Measurements from ENCODE around the gene SEC14L3. TPM values are rescaled to one million over a fixed set of nuclear protein-coding genes. Genes with fewer than 3 reads are reported as not detected.
"Not testable (repeated sequence)": the region's sequence is repeated elsewhere in the genome, so short reads cannot be mapped to it uniquely, and the experiment has no call there.

Gene SEC14L3
- total and polyA plus RNA-seq, 9 donors = not detected

DNA sequence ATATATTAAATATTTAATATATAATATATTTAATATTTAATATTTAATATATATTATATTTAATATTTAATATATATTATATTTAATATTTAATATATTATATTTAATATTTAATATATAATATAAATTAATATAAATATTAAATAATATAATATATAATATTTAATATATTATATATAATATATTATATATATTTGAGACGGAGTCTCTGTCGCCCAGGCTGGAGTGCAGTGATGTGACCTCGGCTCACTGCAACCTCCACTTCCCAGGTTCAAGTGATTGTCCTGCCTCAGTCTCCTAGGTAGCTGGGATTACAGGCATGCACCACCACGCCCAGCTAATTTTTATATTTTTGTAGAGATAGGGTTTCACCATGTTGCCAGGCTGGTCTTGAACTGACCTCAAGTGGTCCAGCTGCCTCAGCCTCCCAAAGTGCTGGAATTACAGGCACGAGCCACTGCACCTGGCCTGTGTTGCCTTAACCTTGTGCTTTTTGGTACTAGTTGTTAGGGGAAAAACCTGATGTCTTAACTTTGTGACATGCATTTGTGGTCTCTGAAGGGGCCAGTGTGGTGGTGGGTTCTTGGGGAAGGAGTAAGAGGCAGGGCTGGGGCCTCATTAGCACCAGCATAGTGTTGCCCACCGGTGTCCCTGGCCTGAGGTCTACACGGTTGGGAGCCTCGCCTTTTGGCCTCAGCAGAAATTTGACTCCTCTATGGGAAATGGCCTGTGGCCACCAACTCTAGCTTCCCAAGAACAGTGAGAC lies 16.6 kb downstream of the SEC14L3 start:
- H3K36me3 ChIP-seq = no peaks in the 10 kb centered on the region
- WGBS, 3 donors = 82 to 87% (median 84%) methylated on average over 8 of the region's 8 CpGs
- intact Hi-C loops (cut with DNase I) = loop anchor here in 1 of 4 donors (10.0 kb wide), 1 partner anchor 910 kb away; no protein-coding TSS in a partner anchor
- DNase-seq = no peak
- TF ChIP-seq POLR2A (IDR thresholded peaks at IDR 0.05) (no peak), EP300 (IDR thresholded peaks at IDR 0.05) (no peak)
- TF ChIP-seq, protein P1, sequence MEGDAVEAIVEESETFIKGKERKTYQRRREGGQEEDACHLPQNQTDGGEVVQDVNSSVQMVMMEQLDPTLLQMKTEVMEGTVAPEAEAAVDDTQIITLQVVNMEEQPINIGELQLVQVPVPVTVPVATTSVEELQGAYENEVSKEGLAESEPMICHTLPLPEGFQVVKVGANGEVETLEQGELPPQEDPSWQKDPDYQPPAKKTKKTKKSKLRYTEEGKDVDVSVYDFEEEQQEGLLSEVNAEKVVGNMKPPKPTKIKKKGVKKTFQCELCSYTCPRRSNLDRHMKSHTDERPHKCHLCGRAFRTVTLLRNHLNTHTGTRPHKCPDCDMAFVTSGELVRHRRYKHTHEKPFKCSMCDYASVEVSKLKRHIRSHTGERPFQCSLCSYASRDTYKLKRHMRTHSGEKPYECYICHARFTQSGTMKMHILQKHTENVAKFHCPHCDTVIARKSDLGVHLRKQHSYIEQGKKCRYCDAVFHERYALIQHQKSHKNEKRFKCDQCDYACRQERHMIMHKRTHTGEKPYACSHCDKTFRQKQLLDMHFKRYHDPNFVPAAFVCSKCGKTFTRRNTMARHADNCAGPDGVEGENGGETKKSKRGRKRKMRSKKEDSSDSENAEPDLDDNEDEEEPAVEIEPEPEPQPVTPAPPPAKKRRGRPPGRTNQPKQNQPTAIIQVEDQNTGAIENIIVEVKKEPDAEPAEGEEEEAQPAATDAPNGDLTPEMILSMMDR (IDR thresholded peaks at IDR 0.05) = no peak
- H3K4me1 ChIP-seq (ENCODE audit: insufficient read depth) = peaks cover 2% of the 10 kb centered on the region
- H3K4me3 ChIP-seq = no peak overlapping the region
- H3K27me3 ChIP-seq = no peaks in the 10 kb centered on the region
- no peaks in the 10 kb centered on the region for H3K9me3 ChIP-seq
- H3K27ac ChIP-seq = no peak overlapping the region

DNA sequence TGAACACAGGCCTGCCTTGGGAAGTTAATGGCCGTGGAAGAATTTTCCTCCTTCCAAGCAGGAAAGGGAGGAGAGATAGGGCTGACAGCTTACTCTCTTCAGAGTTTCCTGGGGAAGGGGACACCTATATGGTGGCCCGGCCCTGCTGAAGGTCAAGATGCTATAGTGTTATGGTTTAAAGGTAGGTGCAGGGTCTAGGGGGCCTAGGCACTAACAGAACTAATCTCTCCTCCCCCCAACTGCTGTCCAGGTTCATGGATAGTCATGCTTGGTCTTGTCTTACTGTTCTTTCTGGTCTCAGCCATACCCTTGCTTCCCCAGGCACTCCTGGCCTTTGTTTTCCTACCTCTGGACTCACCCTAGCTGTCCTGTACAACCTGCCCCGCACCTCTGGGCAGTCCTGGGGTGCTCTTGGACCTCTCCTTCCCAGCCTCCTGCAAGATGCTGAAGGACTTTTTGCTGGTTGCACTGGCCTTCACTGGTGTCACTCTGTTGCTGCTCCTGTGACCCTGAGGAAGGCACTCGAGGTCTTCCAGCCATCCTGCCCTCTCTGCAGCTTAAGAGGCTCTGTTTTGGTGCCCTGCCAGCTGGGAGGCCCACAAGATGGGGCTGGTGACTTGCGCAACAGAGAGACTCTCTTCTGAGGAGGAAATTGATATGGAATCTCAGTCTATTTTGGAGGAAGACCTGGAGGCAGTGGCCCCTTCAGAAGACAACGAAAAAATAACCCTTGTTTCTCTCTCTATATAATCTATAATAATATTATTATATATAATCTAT lies 17.9 kb downstream of the SEC14L3 start:
- H3K9me3 ChIP-seq = no peaks in the 10 kb centered on the region
- H3K36me3 ChIP-seq = no peaks in the 10 kb centered on the region
- H3K27ac ChIP-seq = no peak overlapping the region
- no peak for TF ChIP-seq POLR2A (IDR thresholded peaks at IDR 0.05)
- TF ChIP-seq, protein P1 (IDR thresholded peaks at IDR 0.05) = no peak
- TF ChIP-seq EP300 (IDR thresholded peaks at IDR 0.05) = no peak
- no peaks in the 10 kb centered on the region for H3K27me3 ChIP-seq
- no peak overlapping the region for H3K4me3 ChIP-seq
- H3K4me1 ChIP-seq (ENCODE audit: insufficient read depth) = peaks cover 2% of the 10 kb centered on the region
- intact Hi-C loops (cut with DNase I) = loop anchor here in 1 of 4 donors (10.0 kb wide), 1 partner anchor 911 kb away; no protein-coding TSS in a partner anchor
- no peak for DNase-seq
- 58 to 62% (median 61%) methylated on average over 6 of the region's 6 CpGs for WGBS, 3 donors

DNA sequence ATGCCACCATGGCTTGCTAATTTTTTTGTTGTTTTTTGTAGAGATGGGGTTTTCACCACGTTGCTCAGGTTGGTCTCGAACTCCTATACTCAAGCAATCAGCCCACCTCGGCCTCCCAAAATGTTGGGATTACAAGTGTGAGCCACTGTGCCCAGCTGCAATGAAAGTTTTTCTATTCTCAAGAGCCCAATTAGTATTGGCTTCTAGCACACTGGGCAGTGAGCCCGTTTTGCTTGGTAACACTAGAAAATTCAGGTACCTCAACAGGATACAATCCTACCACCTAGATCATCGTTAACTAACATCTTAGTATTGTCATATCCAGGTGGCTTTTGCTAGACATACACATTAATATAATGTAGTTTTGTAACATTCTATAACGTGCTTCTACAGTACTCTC lies 19.0 kb downstream of the SEC14L3 start:
- Histone ChIP-seq H3K27me3 (no peaks in the 10 kb centered on the region), H3K27ac (no peak overlapping the region), H3K36me3 (no peaks in the 10 kb centered on the region), H3K4me3 (no peak overlapping the region), H3K4me1 (ENCODE audit: insufficient read depth) (peaks cover 2% of the 10 kb centered on the region), H3K9me3 (no peaks in the 10 kb centered on the region)
- DNase-seq = peak in 1 of 5 donors; percentile 18
- intact Hi-C loops (cut with DNase I) = loop anchor here in 1 of 4 donors (10.0 kb wide), 1 partner anchor 912 kb away; no protein-coding TSS in a partner anchor
- 80 to 89% (median 84%) methylated on average over 6 of the region's 6 CpGs for WGBS, 3 donors
- TF ChIP-seq EP300 (IDR thresholded peaks at IDR 0.05) (no peak), POLR2A (IDR thresholded peaks at IDR 0.05) (no peak)
- TF ChIP-seq, protein P1 (IDR thresholded peaks at IDR 0.05) = no peak

DNA sequence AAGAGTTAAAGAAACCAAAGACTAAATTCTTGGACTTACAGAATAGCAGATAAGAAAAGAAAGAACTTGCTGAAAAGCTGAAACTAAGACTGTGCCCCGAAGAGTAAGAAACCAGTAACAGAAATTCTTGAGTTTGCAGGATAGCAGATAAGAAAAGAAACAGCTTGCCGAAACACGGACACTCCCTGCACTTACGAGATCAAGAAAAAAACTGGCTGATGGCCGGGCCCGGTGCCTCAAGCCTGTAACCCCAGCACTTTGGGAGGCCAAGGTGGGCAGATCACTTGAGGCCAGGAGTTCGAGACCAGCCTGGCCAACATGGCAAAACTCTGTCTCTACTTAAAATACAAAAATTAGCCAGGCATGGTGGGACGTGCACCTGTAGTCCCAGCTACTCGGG lies 20.3 kb downstream of the SEC14L3 start:
- DNase-seq = peak in 3 of 5 donors; percentile 37 to 70 (median 57)
- intact Hi-C loops (cut with DNase I) = loop anchor here in 1 of 4 donors (10.0 kb wide), 1 partner anchor 913 kb away; no protein-coding TSS in a partner anchor
- WGBS, 3 donors = 9 to 13% (median 12%) methylated on average over 9 of the region's 9 CpGs

More for the DNA sequence above, 20.3 kb downstream of the SEC14L3 start:
- H3K27me3 ChIP-seq; H3K9me3 ChIP-seq; H3K27ac ChIP-seq; H3K4me1 ChIP-seq (ENCODE audit: insufficient read depth); H3K4me3 ChIP-seq; H3K36me3 ChIP-seq: not testable (repeated sequence)

Measured in ovary (tissue), 9 donors.